H9 (cell line): ENCODE results near the gene AKAP12. TPM values are rescaled to one million over a fixed set of nuclear protein-coding genes. Genes with fewer than 3 reads are reported as not detected.

ENCODE experiments used
- DNase-seq: peaks from one replicate; pipeline ENCODE4 v3.0.0-alpha.2; 2017
- H2AFZ ChIP-seq: one replicate; pipeline ENCODE4 v1.6.1; 2013; ENCODE audit warnings: mild to moderate bottlenecking, low read length, control low read depth, moderate library complexity
- H2AK5ac ChIP-seq: 2 replicates; pipeline ENCODE4 v1.6.1; 2013; ENCODE audit warnings: low read length, control low read depth, mixed read lengths; ENCODE audit not compliant: insufficient read length
- H2BK120ac ChIP-seq: one replicate; pipeline ENCODE4 v1.6.1; 2013; ENCODE audit warnings: low read depth, mild to moderate bottlenecking, low read length, control low read depth, inconsistent platforms; ENCODE audit not compliant: poor library complexity, severe bottlenecking
- H2BK12ac ChIP-seq: 2 replicates; pipeline ENCODE4 v1.6.1; 2013; ENCODE audit warnings: low read length, control low read depth, mixed read lengths, low read depth; ENCODE audit not compliant: insufficient read length
- H2BK15ac ChIP-seq: 2 replicates; pipeline ENCODE4 v1.6.1; 2013; ENCODE audit warnings: low read depth, low read length, control low read depth
- H2BK20ac ChIP-seq: one replicate; pipeline ENCODE4 v1.6.1; 2013; ENCODE audit warnings: low read depth, mild to moderate bottlenecking, low read length, control low read depth, inconsistent platforms; ENCODE audit not compliant: poor library complexity, severe bottlenecking
- H2BK5ac ChIP-seq: 2 replicates; pipeline ENCODE4 v1.6.1; 2013; ENCODE audit warnings: low read length, control low read depth, mixed read lengths; ENCODE audit not compliant: insufficient read length
- H3K14ac ChIP-seq: 2 replicates; pipeline ENCODE4 v1.6.1; 2013; ENCODE audit warnings: low read length, control low read depth; ENCODE audit not compliant: insufficient read depth
- H3K18ac ChIP-seq: 2 replicates; pipeline ENCODE4 v1.6.1; 2013; ENCODE audit warnings: low read depth, mild to moderate bottlenecking, mixed read lengths, low read length, control low read depth; ENCODE audit not compliant: insufficient read length
- H3K23ac ChIP-seq: 2 replicates; pipeline ENCODE4 v1.6.1; 2013; ENCODE audit warnings: low read length, control low read depth, mixed read lengths, low read depth; ENCODE audit not compliant: insufficient read length
- H3K23me2 ChIP-seq: 2 replicates; pipeline ENCODE4 v1.6.1; 2013; ENCODE audit warnings: low read depth, mild to moderate bottlenecking, mixed read lengths, low read length, control low read depth; ENCODE audit not compliant: insufficient read length, poor library complexity, severe bottlenecking
- H3K27ac ChIP-seq: 2 replicates; pipeline ENCODE4 v1.5.1; 2013; ENCODE audit warnings: low read length, control low read depth, mixed read lengths, low read depth; ENCODE audit not compliant: insufficient read length
- H3K27me3 ChIP-seq: 2 replicates; pipeline ENCODE4 v1.6.1; 2013; ENCODE audit warnings: low read length, control low read depth, inconsistent platforms; ENCODE audit not compliant: insufficient read depth
- H3K4ac ChIP-seq: 2 replicates; pipeline ENCODE4 v1.6.1; 2013; ENCODE audit warnings: low read depth, mild to moderate bottlenecking, control low read depth, inconsistent platforms, low read length, moderate library complexity
- H3K4me1 ChIP-seq: 2 replicates; pipeline ENCODE4 v1.6.1; 2013; ENCODE audit warnings: low read length, control low read depth, inconsistent platforms; ENCODE audit not compliant: insufficient read depth
- H3K4me2 ChIP-seq: 2 replicates; pipeline ENCODE4 v1.6.1; 2013; ENCODE audit warnings: low read length, control low read depth, mixed read lengths; ENCODE audit not compliant: insufficient read length, insufficient read depth
- H3K56ac ChIP-seq: 2 replicates; pipeline ENCODE4 v1.6.1; 2013; ENCODE audit warnings: low read depth, mild to moderate bottlenecking, mixed read lengths, low read length, control low read depth; ENCODE audit not compliant: insufficient read length
- H3K79me1 ChIP-seq: 2 replicates; pipeline ENCODE4 v1.6.1; 2013; ENCODE audit warnings: low read depth, mild to moderate bottlenecking, moderate library complexity, low read length, control low read depth, inconsistent platforms; ENCODE audit not compliant: insufficient read depth, poor library complexity, severe bottlenecking
- H3K79me2 ChIP-seq: 2 replicates; pipeline ENCODE4 v1.6.1; 2013; ENCODE audit warnings: low read length, control low read depth, inconsistent platforms; ENCODE audit not compliant: insufficient read depth
- H3K9ac ChIP-seq: 2 replicates; pipeline ENCODE4 v1.6.1; 2013; ENCODE audit warnings: low read length, control low read depth, mixed read lengths; ENCODE audit not compliant: insufficient read length; ENCODE audit errors: extremely low read depth
- H3K9me3 ChIP-seq: one replicate; pipeline ENCODE4 v1.6.1; 2013; ENCODE audit warnings: low read depth, low read length, inconsistent platforms; ENCODE audit not compliant: control insufficient read depth
- H3T11ph ChIP-seq: one replicate; pipeline ENCODE4 v1.6.1; 2013; ENCODE audit warnings: mild to moderate bottlenecking, low read length, control low read depth, inconsistent platforms
- H4K20me1 ChIP-seq: one replicate; pipeline ENCODE4 v1.6.1; 2013; ENCODE audit not compliant: control insufficient read depth, insufficient read length, insufficient read depth
- H4K5ac ChIP-seq: 2 replicates; pipeline ENCODE4 v1.6.1; 2013; ENCODE audit warnings: low read depth, mild to moderate bottlenecking, mixed read lengths, low read length, control low read depth; ENCODE audit not compliant: insufficient read length
- H4K8ac ChIP-seq: replicated peaks from 2 replicates; pipeline ENCODE4 v1.6.1; 2013; ENCODE audit warnings: low read length, control low read depth, mixed read lengths, low read depth; ENCODE audit not compliant: insufficient read length
- H4K91ac ChIP-seq: 2 replicates; pipeline ENCODE4 v1.6.1; 2013; ENCODE audit warnings: low read depth, mild to moderate bottlenecking, moderate library complexity, mixed read lengths, low read length, control low read depth; ENCODE audit not compliant: insufficient read length
- H3K27ac Mint-ChIP-seq, 3 experiments: 2 replicates in 2 of 3; 3 replicates in 1 of 3; pipeline ENCODE4 v1.8.0; 2020 to 2021; ENCODE audit warnings: mixed read lengths in 3 of 3, mild to moderate bottlenecking in 1 of 3, moderate library complexity in 1 of 3
- H3K27me3 Mint-ChIP-seq: 2 replicates; pipeline ENCODE4 v1.8.0; 2021; ENCODE audit warnings: low read depth, mild to moderate bottlenecking, moderate library complexity, mixed read lengths
- H3K36me3 Mint-ChIP-seq, 3 experiments: 2 replicates in 2 of 3; 3 replicates in 1 of 3; pipeline ENCODE4 v1.8.0; 2020 to 2021; ENCODE audit warnings: low read depth in 3 of 3, mixed read lengths in 3 of 3; ENCODE audit not compliant: insufficient read depth in 1 of 3
- H3K4me1 Mint-ChIP-seq, 2 experiments: 2 replicates each; pipeline ENCODE4 v1.8.0; 2020; ENCODE audit warnings: mixed read lengths in 2 of 2
- H3K4me3 Mint-ChIP-seq, 2 experiments: 2 replicates in 1 of 2; 3 replicates in 1 of 2; pipeline ENCODE4 v1.8.0; 2020 to 2021; ENCODE audit warnings: mild to moderate bottlenecking in 2 of 2, mixed read lengths in 2 of 2, moderate library complexity in 1 of 2
- H3K9me3 Mint-ChIP-seq, 2 experiments: 2 replicates in 1 of 2; 3 replicates in 1 of 2; pipeline ENCODE4 v1.8.0; 2020; ENCODE audit warnings: mild to moderate bottlenecking in 2 of 2, mixed read lengths in 2 of 2, moderate library complexity in 1 of 2
- WGBS: extraction: QIAGEN DNeasy Blood & Tissue Kit; methylation state at CpG from one replicate; pipeline ENCODE4 v1.1.7; 2013; ENCODE audit warnings: missing lambda C conversion rate, low lambda C conversion rate, mixed read lengths; ENCODE audit not compliant: insufficient read length; ENCODE audit errors: extremely low coverage; 5-methylcytosine and 5-hydroxymethylcytosine counted together
- total RNA-seq: library from RNA; stranded (reverse); gene quantifications from 2 replicates; pipeline ENCODE4 v1.2.1, GENCODE V29; 2021
- TF ChIP-seq, protein P1 (sequence below): fragments of 200-600 bp; sonication (generic); conservative IDR thresholded peaks from 3 replicates; pipeline ENCODE4 v1.8.0; 2021; ENCODE audit warnings: antibody characterized with exemption, mild to moderate bottlenecking

The AKAP12 gene
- total RNA-seq, 1 experiment from 2014 or later: 52.3 TPM

DNA sequence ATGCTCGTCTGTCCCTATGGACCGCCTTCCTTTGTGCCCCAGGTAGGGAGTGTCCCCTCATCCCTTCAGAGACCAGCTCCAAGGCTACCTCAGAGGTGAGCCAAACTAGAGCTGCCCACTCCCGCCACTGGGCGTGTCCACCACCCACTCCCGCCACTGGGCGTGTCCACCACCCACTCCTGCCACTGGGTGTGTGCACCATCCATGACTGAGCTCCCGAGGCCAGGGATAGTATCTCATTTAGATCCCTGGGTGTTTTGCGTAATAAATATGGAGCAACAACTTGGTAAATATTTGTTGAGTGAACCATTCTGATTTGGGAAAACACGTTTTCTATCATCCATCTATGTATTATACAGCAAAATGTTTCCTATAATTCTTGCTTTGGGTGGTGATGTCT is 82.8 kb downstream of the AKAP12 start:
- Histone ChIP-seq H2BK5ac (no peak overlapping the region), H4K5ac (no peak overlapping the region), H2AK5ac (no peak overlapping the region), H4K8ac (no peak overlapping the region), H2BK12ac (no peak overlapping the region), H3K79me1 (no peaks in the 10 kb centered on the region), H2BK15ac (no peak overlapping the region), H3K27ac (no peak overlapping the region), H3K79me2 (no peaks in the 10 kb centered on the region), H3K9ac (no peak overlapping the region), H3K23ac (no peak overlapping the region), H3K27me3 (no peaks in the 10 kb centered on the region), H3K9me3 (no peaks in the 10 kb centered on the region), H3K4me1 (no peaks in the 10 kb centered on the region), H3K4me2 (no peak overlapping the region), H3T11ph (no peak overlapping the region), H3K56ac (no peak overlapping the region), H3K23me2 (no peaks in the 10 kb centered on the region), H4K91ac (no peak overlapping the region), H2BK120ac (no peak overlapping the region), H2AFZ (no peak overlapping the region), H4K20me1 (no peaks in the 10 kb centered on the region), H2BK20ac (no peak overlapping the region), H3K14ac (no peak overlapping the region), H3K4ac (no peak overlapping the region), H3K18ac (no peak overlapping the region)
- DNase-seq: no peak
- H3K4me3 Mint-ChIP-seq: no peak overlapping the region
- H3K9me3 Mint-ChIP-seq: no peaks in the 10 kb centered on the region; a peak in 1 of 5 replicates
- WGBS: no CpG with 5 or more reads among the region's 9 CpGs
- H3K27me3 Mint-ChIP-seq: peaks cover 17% of the 10 kb centered on the region
- TF ChIP-seq, protein P1, sequence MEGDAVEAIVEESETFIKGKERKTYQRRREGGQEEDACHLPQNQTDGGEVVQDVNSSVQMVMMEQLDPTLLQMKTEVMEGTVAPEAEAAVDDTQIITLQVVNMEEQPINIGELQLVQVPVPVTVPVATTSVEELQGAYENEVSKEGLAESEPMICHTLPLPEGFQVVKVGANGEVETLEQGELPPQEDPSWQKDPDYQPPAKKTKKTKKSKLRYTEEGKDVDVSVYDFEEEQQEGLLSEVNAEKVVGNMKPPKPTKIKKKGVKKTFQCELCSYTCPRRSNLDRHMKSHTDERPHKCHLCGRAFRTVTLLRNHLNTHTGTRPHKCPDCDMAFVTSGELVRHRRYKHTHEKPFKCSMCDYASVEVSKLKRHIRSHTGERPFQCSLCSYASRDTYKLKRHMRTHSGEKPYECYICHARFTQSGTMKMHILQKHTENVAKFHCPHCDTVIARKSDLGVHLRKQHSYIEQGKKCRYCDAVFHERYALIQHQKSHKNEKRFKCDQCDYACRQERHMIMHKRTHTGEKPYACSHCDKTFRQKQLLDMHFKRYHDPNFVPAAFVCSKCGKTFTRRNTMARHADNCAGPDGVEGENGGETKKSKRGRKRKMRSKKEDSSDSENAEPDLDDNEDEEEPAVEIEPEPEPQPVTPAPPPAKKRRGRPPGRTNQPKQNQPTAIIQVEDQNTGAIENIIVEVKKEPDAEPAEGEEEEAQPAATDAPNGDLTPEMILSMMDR: no peak
- peak overlapping the region in 1 of 3 experiments; percentile 36; a peak in 3 of 7 replicates for H3K27ac Mint-ChIP-seq
- peaks cover 3 to 12% (median 7%) of the 10 kb centered on the region in 3 experiments; a peak in 4 of 7 replicates for H3K36me3 Mint-ChIP-seq
- H3K4me1 Mint-ChIP-seq: peaks cover 18 to 23% of the 10 kb centered on the region in 2 experiments
